Activated naive CD8-positive, alpha-beta T cell treated with anti-CD3 and anti-CD28 coated beads, Interleukin-2, amount 10 ng/mL, durations not matched to agents 7 days and 5 days (primary cell): ENCODE data around the gene HES1. TPM values are rescaled to one million over a fixed set of nuclear protein-coding genes. Genes with fewer than 3 reads are reported as not detected.
"Not testable (repeated sequence)": the region's sequence is repeated elsewhere in the genome, so short reads cannot be mapped to it uniquely, and the experiment has no call there.

Experiments
- ATAC-seq: fragments of 150-1000 bp; cut with Tn5 transposase; one replicate; pipeline ENCODE4 v1.10.0; 2021; ENCODE audit warnings: low read depth, moderate library complexity
- POLR2A ChIA-PET: fragments of 350-600 bp; sonication (Branson Sonifier 250); formaldehyde crosslinking; loops from one replicate; lab custom pipeline; 2021; ENCODE audit warnings: antibody characterized with exemption; lab: Charles Lee
- DNase-seq: peaks from one replicate; pipeline ENCODE4 v3.0.0; 2021
- H3K27ac Mint-ChIP-seq: one replicate; pipeline ENCODE4 v1.8.0; 2022; ENCODE audit warnings: mild to moderate bottlenecking, mixed read lengths
- H3K27me3 Mint-ChIP-seq: one replicate; pipeline ENCODE4 v1.8.0; 2022; ENCODE audit warnings: mild to moderate bottlenecking, moderate library complexity, mixed read lengths
- H3K36me3 Mint-ChIP-seq: one replicate; pipeline ENCODE4 v1.8.0; 2021; ENCODE audit warnings: mild to moderate bottlenecking, mixed read lengths
- H3K4me1 Mint-ChIP-seq: one replicate; pipeline ENCODE4 v1.8.0; 2021; ENCODE audit warnings: mixed read lengths
- H3K4me3 Mint-ChIP-seq: one replicate; pipeline ENCODE4 v1.8.0; 2022; ENCODE audit warnings: mild to moderate bottlenecking, moderate library complexity, mixed read lengths
- H3K9me3 Mint-ChIP-seq: one replicate; pipeline ENCODE4 v1.8.0; 2021; ENCODE audit warnings: mixed read lengths
- total RNA-seq, 2 experiments: library from RNA; stranded (reverse); gene quantifications; one replicate each; pipeline ENCODE4 v1.2.3, GENCODE V29; 2021

HES1 gene
- total RNA-seq, 2 experiments from 2014 or later = not detected

DNA sequence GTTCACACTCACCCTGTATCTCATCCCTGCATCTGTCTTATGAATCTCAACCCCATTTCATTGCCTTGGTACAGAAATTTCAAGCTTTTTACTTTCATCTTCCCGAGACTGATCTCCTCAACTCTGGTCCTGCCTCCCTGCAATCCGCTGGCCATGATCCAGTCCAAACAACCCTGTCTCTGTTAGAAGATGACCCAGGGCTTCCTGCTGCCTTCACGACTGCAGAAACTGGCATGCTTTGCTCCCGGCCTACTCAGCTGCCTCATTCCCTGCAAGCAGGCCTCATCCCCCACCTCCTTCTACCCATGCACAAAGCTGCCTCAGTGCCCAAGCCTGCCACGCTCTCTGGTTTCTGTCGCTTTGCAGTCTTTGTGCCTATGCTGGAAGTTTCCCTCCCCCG lies 12.4 kb downstream of the HES1 start:
- Mint-ChIP-seq H3K36me3 (no peaks in the 10 kb centered on the region), H3K9me3 (no peaks in the 10 kb centered on the region), H3K27me3 (peaks cover 35% of the 10 kb centered on the region), H3K4me1 (no peaks in the 10 kb centered on the region), H3K4me3 (no peak overlapping the region), H3K27ac (no peak overlapping the region)
- DNase-seq (no peak), ATAC-seq (no peak)
- POLR2A ChIA-PET = no interaction called here

DNA sequence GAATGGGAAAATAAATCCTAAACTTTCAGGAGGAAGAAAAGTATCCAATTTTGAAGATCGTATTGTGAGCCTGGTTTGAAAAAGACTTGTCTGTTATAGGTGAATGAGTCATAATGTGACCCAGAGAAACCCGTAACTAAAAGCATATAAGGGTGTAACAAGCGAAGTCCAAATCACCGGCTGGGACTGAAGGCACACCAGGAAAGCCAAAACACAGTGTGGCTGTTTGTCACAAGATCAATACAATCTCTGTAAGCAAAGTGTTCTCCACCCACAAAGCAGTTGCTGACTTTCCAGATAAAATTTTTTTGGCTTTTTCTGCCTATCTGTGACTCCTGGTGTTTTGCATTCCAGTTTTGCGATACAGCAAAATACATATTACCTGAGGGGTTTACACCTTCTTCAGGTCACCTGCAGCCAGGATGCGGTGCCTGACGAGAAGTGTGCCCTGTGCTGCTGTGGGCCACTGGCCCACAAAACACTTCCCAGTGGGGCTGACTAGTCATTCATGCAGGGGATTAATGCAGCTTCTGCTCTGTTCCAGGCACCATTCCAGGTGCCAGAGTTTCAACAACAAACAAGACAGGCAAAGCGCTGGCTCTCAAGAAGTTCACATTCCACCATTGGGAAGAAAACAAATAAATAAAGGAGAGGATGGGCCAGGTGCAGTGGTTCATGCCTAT lies 14.4 kb downstream of the HES1 start:
- H3K9me3 Mint-ChIP-seq = peaks cover 7% of the 10 kb centered on the region
- ATAC-seq (no peak), DNase-seq (no peak)
- H3K4me1 Mint-ChIP-seq = no peaks in the 10 kb centered on the region
- H3K27ac Mint-ChIP-seq = no peak overlapping the region
- POLR2A ChIA-PET = no interaction called here
- H3K27me3 Mint-ChIP-seq = peaks cover 27% of the 10 kb centered on the region
- no peaks in the 10 kb centered on the region for H3K36me3 Mint-ChIP-seq
- H3K4me3 Mint-ChIP-seq = no peak overlapping the region

DNA sequence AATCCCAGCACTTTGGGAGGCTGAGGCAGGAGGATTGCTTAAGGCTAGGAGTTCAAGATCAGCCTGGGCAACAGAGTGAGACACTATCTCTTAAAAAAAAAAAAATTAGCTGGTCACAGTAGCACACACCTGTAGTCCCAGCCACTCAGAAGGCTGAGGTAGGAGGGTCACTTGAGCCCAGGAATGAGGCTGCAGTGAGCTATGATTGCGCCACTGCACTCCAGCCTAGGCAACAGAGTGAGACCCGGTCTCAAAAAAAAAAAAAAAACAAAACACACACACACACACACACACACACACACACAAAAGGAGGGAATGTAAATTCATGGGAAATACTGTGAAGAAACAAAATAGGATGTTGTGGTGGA lies 15.0 kb downstream of the HES1 start:
- H3K4me3 Mint-ChIP-seq, POLR2A ChIA-PET, H3K9me3 Mint-ChIP-seq, DNase-seq, H3K4me1 Mint-ChIP-seq, H3K36me3 Mint-ChIP-seq, H3K27ac Mint-ChIP-seq, ATAC-seq: not testable (repeated sequence)
- peaks cover 24% of the 10 kb centered on the region for H3K27me3 Mint-ChIP-seq

DNA sequence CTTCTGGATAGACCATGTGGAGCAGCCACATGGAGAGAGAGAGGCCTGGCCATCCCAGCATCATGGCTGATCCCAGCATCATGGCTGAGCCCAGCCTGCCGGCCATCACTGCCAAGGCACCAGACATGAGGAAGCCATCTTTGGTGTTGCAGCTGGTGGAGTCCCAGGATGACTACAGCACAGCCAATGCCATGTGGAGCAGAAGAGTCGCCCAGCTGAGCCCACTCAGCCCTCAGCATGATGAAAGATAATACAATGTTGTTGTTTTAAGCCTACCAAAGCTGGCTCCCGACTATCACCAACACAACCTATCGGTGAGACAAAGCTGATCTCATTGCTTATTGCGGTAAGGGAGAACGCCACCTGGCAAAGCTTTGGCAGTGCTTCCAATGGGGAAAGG lies 18.4 kb downstream of the HES1 start:
- Mint-ChIP-seq H3K27me3 (peaks cover 20% of the 10 kb centered on the region), H3K9me3 (peaks cover 7% of the 10 kb centered on the region), H3K4me1 (no peaks in the 10 kb centered on the region), H3K36me3 (no peaks in the 10 kb centered on the region), H3K27ac (no peak overlapping the region), H3K4me3 (no peak overlapping the region)
- no peak for DNase-seq
- no peak for ATAC-seq
- POLR2A ChIA-PET = no interaction called here

DNA sequence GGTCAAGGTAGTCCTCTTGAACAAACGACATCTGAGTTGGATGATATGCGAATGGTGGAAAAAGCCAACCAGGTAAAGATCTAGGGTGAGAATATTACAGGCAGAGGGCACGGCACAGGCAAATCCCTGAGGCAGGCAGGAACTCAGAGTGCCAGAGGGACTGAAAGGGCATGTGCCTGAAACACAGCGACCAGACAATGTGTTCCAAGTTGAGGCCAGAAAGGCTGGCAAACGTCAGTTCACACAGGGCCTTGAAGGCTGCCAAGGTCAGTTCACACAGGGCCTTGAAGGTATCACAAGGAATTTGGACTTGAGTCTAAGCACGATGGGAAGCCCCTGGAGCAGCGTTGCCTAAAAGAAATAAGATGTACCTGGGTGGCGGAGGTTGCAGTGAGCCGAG lies 20.1 kb downstream of the HES1 start:
- no peaks in the 10 kb centered on the region for H3K36me3 Mint-ChIP-seq
- ATAC-seq (no peak), DNase-seq (no peak)
- H3K9me3 Mint-ChIP-seq = peaks cover 7% of the 10 kb centered on the region
- H3K4me3 Mint-ChIP-seq = no peak overlapping the region
- peaks cover 20% of the 10 kb centered on the region for H3K27me3 Mint-ChIP-seq
- no peaks in the 10 kb centered on the region for H3K4me1 Mint-ChIP-seq
- POLR2A ChIA-PET = no interaction called here
- H3K27ac Mint-ChIP-seq = no peak overlapping the region

DNA sequence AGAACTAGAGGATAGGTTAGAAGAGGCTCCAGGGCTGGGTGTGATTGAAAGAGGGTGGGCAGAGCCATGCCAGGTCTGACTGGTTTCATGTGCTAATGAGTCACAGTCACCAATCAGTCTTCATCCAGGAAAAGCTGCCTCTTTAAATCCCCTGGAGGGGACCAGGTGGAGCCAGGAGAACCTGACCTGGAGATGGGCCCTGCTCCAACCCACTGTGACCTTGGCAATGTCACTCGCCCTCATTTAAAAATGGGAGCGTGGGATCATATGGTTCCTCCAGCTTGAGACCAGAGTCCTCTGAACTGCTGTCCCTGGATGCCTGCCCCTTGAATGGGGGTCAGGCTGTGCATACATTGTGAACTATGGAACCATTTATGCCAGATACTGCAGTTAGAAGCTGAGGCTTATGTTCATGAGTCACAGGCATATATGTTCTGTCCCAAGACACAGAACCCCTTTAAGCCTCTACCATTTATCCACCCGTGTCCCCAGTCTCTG lies 23.0 kb downstream of the HES1 start:
- Mint-ChIP-seq H3K4me1 (no peaks in the 10 kb centered on the region), H3K27ac (no peak overlapping the region), H3K36me3 (no peaks in the 10 kb centered on the region), H3K9me3 (peaks cover 5% of the 10 kb centered on the region), H3K27me3 (peaks cover 42% of the 10 kb centered on the region), H3K4me3 (no peak overlapping the region)
- DNase-seq = no peak
- no peak for ATAC-seq
- POLR2A ChIA-PET = no interaction called here

DNA sequence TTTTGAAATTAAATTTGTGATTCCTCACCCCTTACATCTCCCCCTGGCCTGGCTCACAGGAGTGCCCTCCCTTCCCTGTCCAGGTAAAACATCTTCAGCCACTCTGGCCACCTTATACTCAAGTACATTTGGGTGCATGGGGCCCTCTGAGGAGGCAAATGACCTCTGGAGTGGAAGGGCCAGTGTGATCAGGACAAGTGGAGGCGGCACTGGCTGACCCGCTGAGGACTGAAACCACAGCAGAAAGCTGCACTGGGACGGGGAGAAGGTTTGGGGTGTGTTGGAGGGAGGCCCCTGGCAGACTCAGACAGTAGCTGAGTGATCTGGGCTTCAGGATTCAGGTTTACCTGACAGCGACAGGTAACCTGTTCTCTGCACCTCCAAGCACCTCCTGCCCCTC lies 24.2 kb downstream of the HES1 start:
- POLR2A ChIA-PET = no interaction called here
- ATAC-seq (no peak), DNase-seq (no peak)
- peaks cover 48% of the 10 kb centered on the region for H3K27me3 Mint-ChIP-seq
- no peak overlapping the region for H3K4me3 Mint-ChIP-seq
- H3K4me1 Mint-ChIP-seq = no peaks in the 10 kb centered on the region
- H3K36me3 Mint-ChIP-seq = no peaks in the 10 kb centered on the region
- no peaks in the 10 kb centered on the region for H3K9me3 Mint-ChIP-seq
- no peak overlapping the region for H3K27ac Mint-ChIP-seq

DNA sequence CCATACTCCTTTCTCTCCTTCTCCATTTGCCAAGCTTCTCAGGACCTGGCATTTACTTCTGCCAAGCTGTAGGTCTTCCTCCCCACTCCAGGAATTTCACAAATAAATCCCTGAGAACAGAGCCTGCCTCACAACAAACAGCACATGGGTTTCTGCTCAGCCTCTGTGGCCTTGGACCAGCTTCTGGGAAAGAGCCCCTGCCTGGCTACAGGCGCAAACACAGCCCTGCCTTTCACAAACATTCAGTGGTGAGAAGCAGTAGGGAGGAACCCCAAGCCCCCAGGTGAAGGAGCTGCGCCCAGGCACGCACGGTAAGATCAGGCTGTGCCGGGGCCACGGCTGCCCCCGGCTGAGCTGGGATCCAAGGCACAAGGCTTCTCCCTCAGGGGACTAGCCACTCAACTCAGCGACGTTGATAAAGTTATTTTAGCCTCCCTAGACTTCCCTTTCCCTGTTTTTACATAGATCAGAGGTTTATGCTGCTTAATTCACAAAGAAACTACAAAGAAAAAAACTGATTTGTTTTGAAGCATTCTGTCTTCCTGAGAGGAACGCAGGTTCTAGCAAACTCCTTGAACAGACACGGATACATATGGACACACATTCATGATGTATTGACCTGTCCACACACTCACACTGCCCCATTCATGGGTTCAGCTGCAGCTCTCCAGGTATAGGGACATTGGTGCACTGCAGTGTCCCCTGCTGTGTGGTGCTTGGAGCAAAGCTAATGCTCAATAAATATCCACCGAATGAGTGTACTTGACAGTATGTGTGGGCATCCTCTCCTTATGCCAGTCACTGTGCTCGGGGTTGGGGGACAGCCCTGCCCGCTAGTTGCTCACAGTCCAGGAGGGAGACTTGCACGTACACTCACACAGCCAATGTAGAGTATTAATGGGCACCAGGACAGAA lies 25.4 kb downstream of the HES1 start:
- no peaks in the 10 kb centered on the region for H3K36me3 Mint-ChIP-seq
- POLR2A ChIA-PET = no interaction called here
- H3K4me3 Mint-ChIP-seq = no peak overlapping the region
- ATAC-seq = no peak
- H3K9me3 Mint-ChIP-seq = no peaks in the 10 kb centered on the region
- DNase-seq = no peak
- H3K27ac Mint-ChIP-seq = no peak overlapping the region
- no peaks in the 10 kb centered on the region for H3K4me1 Mint-ChIP-seq
- H3K27me3 Mint-ChIP-seq = peaks cover 58% of the 10 kb centered on the region

DNA sequence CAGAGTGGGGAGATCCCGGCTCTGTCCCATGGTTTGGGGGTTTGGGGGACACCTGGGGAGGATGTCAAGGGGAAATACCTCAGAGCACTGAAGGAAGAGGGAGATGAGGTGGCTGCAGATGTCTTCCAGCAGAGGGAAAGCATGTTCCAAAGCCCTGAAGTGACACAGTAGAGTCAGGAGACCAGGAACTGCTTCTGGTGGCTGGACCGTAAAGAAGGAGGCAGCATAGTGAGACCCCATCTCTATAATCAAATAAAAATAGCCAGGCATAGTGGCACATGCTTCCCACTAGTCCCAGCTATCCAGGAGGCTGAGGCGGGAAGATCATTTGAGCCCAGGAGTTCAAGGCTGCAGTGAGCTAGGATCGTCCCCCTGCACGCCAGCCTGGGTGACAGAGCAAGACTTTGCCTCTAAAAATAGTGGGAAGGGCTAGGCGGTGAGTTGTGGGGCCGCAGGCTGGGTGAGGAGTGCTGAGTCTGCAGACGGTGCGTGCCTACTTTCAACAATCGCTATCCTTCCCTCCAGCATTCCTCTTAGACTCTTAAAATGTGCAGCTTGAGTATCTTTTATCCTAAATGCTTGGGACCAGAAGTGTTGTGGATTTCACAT lies 26.2 kb downstream of the HES1 start:
- peaks cover 61% of the 10 kb centered on the region for H3K27me3 Mint-ChIP-seq

DNA sequence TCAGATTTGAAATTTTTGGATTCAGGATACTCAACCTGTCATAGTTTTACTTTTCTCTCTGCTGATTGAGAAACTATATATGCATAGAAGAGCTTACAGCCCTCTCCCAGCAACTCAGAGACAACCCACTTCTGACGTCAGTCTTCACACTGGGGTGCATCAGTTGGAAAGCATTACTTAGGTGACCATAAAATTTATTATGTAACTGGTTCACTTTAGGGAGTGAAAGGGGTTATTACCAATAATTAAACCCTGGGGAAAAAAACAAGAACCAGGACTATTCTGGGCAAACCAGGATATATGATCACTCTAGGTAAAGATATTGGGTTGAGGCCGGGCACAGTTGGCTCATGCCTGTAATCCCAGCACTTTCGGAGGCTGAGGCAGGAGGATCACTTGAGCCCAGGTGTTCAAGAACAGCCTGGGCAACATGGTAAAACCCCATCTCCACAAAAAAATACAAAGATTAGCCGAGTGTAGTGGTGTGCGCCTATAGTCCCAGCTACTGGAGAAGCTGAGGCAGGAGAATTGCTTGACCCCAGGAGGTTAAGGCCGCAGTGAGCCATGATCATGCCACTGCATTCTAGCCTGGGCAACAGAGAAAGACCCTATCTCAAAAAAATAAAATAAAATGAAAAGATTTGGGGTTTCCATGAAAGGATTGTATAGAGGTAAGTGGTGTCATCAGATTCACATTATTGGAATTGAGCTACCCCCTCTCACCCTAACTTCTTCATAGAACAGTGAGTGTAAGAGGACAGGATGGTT lies 27.1 kb downstream of the HES1 start:
- ATAC-seq (no peak), DNase-seq (no peak)
- Mint-ChIP-seq H3K4me3 (no peak overlapping the region), H3K9me3 (no peaks in the 10 kb centered on the region), H3K27ac (no peak overlapping the region), H3K4me1 (no peaks in the 10 kb centered on the region), H3K36me3 (no peaks in the 10 kb centered on the region), H3K27me3 (peaks cover 64% of the 10 kb centered on the region)
- POLR2A ChIA-PET = no interaction called here

More for the DNA sequence above, 26.2 kb downstream of the HES1 start:
- Mint-ChIP-seq H3K36me3 (no peaks in the 10 kb centered on the region), H3K4me1 (no peaks in the 10 kb centered on the region), H3K9me3 (no peaks in the 10 kb centered on the region), H3K27ac (no peak overlapping the region), H3K4me3 (no peak overlapping the region)
- POLR2A ChIA-PET = no interaction called here
- DNase-seq (no peak), ATAC-seq (no peak)

DNA sequence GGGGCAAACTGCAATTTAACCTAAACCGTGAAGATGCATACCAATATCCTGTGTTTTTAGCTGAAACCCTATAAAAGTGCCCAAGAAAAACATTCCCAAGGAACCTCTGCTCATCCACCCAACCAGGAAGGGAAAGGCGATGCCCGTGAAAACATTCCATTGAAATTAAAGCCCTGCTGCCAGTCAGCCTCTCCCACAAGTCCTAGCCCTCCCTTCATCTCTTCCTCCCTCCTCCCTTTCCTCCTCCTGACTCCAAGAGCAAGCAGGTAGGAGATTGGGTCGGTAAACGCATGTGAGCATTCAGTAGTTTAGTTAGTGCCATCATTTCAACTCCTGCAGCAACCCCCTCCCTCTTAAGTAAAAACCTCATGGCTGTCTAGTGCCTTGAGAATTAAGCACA lies 27.7 kb downstream of the HES1 start:
- POLR2A ChIA-PET = no interaction called here
- no peak for DNase-seq
- Mint-ChIP-seq H3K9me3 (no peaks in the 10 kb centered on the region), H3K27ac (no peak overlapping the region), H3K4me1 (no peaks in the 10 kb centered on the region), H3K27me3 (peaks cover 64% of the 10 kb centered on the region), H3K4me3 (no peak overlapping the region), H3K36me3 (no peaks in the 10 kb centered on the region)
- no peak for ATAC-seq

DNA sequence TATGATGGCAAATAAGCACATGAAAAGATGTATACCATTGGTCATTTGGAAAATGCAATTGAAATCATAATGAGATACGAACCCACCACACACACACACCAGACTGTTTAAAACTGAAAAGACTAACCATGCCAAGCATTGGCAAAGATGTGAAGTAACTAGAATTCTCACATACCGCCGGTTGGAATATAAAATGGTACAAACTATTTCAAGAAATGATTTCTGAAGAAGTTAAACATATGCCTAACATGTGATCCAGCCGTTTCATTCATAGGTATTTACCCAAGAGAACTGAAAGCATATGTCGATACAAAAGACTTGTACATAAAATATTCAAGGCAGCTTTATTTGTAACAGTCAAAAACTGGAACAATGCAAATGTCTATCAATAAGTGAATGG lies 28.9 kb downstream of the HES1 start:
- Mint-ChIP-seq H3K27ac (no peak overlapping the region), H3K36me3 (no peaks in the 10 kb centered on the region), H3K27me3 (peaks cover 68% of the 10 kb centered on the region), H3K4me1 (no peaks in the 10 kb centered on the region), H3K9me3 (no peaks in the 10 kb centered on the region), H3K4me3 (no peak overlapping the region)
- POLR2A ChIA-PET = no interaction called here
- no peak for DNase-seq
- ATAC-seq = no peak
